Ishikawa (cell line): ENCODE measurements around the gene CPVL.

Experiments used
- CEBPB ChIP-seq: IDR thresholded peaks from 2 replicates; pipeline ENCODE4 v1.6.1; 2012
- CREB1 ChIP-seq: IDR thresholded peaks from 2 replicates; pipeline ENCODE4 v1.6.1; 2012; ENCODE audit warnings: low read depth
- EGR1 ChIP-seq: IDR thresholded peaks from 2 replicates; pipeline ENCODE4 v1.6.1; 2012
- EP300 ChIP-seq: IDR thresholded peaks from 2 replicates; pipeline ENCODE4 v1.6.1; 2012; ENCODE audit warnings: borderline replicate concordance
- FOXM1 ChIP-seq: IDR thresholded peaks from 2 replicates; pipeline ENCODE4 v1.6.1; 2012; ENCODE audit warnings: low read depth, borderline replicate concordance
- MAX ChIP-seq: IDR thresholded peaks from 2 replicates; pipeline ENCODE4 v1.6.1; 2012
- NFIC ChIP-seq: IDR thresholded peaks from 2 replicates; pipeline ENCODE4 v1.6.1; 2012
- RAD21 ChIP-seq: IDR thresholded peaks from 2 replicates; pipeline ENCODE4 v1.6.1; 2012; ENCODE audit warnings: low read depth
- REST ChIP-seq: IDR thresholded peaks from 2 replicates; pipeline ENCODE4 v1.6.1; 2012; ENCODE audit warnings: low read depth, mild to moderate bottlenecking
- TAF1 ChIP-seq: IDR thresholded peaks from 2 replicates; pipeline ENCODE4 v1.6.1; 2012; ENCODE audit warnings: low read depth, mild to moderate bottlenecking
- TCF12 ChIP-seq: IDR thresholded peaks from 2 replicates; pipeline ENCODE4 v1.6.1; 2012; ENCODE audit warnings: low read depth
- TEAD4 ChIP-seq: IDR thresholded peaks from 2 replicates; pipeline ENCODE4 v1.6.1; 2012
- YY1 ChIP-seq: IDR thresholded peaks from 2 replicates; pipeline ENCODE4 v1.6.1; 2012; ENCODE audit warnings: low read depth
- ZBTB7A ChIP-seq: IDR thresholded peaks from 2 replicates; pipeline ENCODE4 v1.6.1; 2012; ENCODE audit warnings: low read depth
- TF ChIP-seq, protein P1 (sequence below): IDR thresholded peaks from 2 replicates; pipeline ENCODE4 v1.6.1; 2012

Gene CPVL

DNA sequence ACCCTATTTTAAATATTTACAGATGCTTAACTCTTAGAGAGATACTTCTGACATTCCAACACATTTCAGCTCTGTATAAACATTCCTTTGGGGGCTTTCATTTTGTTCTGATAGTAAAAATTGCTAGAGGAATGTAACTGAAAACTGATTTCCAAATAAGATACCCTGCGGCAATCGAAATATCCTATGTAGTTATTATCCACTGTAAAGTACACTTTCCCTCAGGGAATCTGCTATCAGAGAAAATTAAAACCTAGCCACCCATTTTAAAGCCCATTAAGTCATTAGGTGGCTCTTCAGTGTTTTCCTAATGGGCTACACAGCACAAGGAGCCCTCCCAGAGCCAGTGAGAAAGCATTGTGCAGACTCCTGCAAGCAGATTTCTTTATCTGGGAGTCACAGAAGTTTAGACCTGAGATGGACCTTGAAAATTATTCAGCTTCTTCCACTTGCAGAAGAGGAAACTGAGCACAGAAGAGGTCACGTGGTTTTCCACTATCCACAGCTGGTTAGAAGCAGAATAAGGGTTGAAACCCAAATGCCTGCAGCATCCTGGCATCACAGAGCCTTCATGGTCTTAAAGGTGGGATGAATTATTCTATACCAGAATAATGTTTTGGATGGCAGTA is 12.6 kb upstream of the CPVL start:
- TF ChIP-seq MAX (no peak), REST (no peak)

DNA sequence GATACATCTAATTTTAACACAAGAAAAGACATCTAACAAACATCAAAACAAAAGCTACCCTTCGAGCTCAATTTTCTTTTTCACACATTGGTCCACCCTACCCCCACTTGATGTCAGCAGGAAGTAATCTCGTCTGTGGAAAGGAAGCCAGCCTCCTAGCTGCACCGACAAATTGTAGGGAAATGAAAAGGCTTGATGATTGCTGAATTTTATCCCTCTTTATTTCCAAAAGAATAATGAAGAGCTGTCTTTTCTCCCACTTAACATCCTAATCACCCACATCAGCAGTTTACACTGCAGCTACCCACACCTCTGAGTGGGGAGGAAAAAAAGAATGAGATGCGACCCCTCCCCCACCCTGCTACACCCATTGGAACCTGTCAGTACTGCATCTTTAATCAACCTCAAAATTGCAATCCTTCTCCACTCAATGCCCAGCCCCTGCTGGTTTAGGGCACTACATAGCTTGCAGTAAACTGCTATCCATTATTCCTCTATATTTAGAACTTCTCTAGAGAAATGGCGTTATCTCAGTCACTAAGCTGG is 10.6 kb upstream of the CPVL start:
- TF ChIP-seq EGR1 (no peak), TCF12 (no peak), FOXM1 (no peak), NFIC (no peak), CREB1 (no peak), EP300 (no peak), TEAD4 (no peak), REST (no peak), CEBPB (no peak), MAX (no peak), ZBTB7A (no peak), RAD21 (no peak), YY1 (no peak), TAF1 (no peak)
- TF ChIP-seq, protein P1, sequence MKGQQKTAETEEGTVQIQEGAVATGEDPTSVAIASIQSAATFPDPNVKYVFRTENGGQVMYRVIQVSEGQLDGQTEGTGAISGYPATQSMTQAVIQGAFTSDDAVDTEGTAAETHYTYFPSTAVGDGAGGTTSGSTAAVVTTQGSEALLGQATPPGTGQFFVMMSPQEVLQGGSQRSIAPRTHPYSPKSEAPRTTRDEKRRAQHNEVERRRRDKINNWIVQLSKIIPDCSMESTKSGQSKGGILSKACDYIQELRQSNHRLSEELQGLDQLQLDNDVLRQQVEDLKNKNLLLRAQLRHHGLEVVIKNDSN: no peak

DNA sequence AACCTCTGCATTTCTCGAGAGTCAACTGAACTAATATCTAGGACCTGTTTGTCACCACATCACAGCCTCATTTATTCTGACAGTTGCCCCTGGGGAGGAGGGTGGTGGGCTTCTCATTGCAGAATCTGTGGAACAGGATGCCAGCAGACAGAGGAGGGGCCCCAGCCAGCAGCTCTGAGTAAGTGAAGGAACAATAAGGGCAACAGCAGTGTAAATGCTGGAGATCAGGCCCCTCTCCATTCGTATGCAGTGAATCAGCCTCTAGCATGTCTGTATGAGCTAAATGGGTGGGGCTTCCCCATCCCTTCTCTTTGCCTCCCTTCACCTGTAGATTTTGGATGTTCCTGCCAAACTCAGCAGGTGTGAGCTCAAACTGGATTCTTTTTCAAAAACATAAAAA is 7.7 kb upstream of the CPVL start:
- no peak for TF ChIP-seq RAD21
- TF ChIP-seq REST: no peak

DNA sequence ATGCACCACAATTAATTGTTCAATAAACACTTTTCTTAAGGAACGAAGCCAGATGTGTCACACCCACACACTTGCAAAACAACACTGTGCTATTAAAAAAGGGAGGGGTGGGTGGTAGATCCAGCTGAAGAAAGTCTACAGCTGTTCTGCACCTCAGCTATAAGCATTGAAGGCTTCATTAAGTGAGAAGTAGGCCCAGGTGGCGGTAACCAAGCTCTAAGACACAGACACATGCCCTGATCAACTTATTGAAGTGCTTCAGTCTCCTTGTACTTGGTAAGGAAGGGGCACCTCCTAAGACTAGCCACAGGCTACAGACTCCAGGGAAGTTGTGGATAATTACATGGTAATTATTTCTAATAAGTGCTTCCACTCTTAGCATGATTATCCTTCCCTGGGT is 4.5 kb upstream of the CPVL start:
- no peak for TF ChIP-seq FOXM1
- TF ChIP-seq TCF12: no peak
- TF ChIP-seq EP300: no peak
- no peak for TF ChIP-seq RAD21
- TF ChIP-seq YY1: no peak

DNA sequence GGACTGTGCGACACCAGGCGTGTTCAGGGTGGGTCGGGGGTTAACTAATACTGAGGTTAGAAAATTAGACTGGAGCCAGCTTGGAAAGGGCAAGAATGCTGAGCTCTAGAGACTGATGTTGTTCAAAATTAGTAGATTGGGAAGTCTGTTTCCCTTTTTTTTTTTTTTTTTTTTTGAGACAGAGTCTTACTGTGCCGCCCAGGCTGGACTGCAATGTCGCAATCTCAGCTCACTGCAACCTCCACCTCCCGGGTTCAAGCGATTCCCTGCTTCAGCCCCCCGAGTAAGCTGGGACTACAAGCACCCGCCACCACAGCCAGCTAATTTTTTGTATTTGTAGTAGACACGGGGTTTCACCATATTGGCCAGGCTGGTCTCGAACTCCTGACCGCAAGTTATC is 2.7 kb upstream of the CPVL start:
- TF ChIP-seq MAX (no peak), ZBTB7A (no peak), TAF1 (no peak), NFIC (no peak), EGR1 (no peak), CREB1 (no peak), YY1 (no peak), TEAD4 (no peak), TCF12 (no peak), FOXM1 (no peak), RAD21 (no peak), EP300 (no peak), CEBPB (no peak), REST (no peak)
- TF ChIP-seq, protein P1: no peak
